Mesenchymal stem cell (in vitro differentiated cells and primary cell): ENCODE measurements around the gene TICAM2.

Experiments
- DNase-seq: peaks from one replicate; pipeline ENCODE4 v3.0.0-alpha.2; 2013
- H2AFZ ChIP-seq: one replicate; pipeline ENCODE4 v1.6.1; 2013; ENCODE audit warnings: low read depth, mild to moderate bottlenecking, control low read depth, inconsistent platforms, low read length, moderate library complexity
- H2AK5ac ChIP-seq: 2 replicates; pipeline ENCODE4 v1.6.1; 2013; ENCODE audit warnings: low read length, moderate library complexity, mild to moderate bottlenecking, inconsistent platforms; ENCODE audit not compliant: severe bottlenecking
- H2BK120ac ChIP-seq: one replicate; pipeline ENCODE4 v1.6.1; 2013; ENCODE audit warnings: low read depth, mild to moderate bottlenecking, inconsistent platforms, low read length, moderate library complexity
- H2BK12ac ChIP-seq, 2 experiments: one replicate each; pipeline ENCODE4 v1.6.1; 2013; ENCODE audit warnings: inconsistent platforms in 2 of 2, low read length in 2 of 2, mild to moderate bottlenecking in 2 of 2, moderate library complexity in 2 of 2, control low read depth in 1 of 2
- H2BK15ac ChIP-seq: one replicate; pipeline ENCODE4 v1.6.1; 2013; ENCODE audit warnings: mild to moderate bottlenecking, low read depth, inconsistent platforms; ENCODE audit not compliant: poor library complexity, severe bottlenecking
- H2BK5ac ChIP-seq: 2 replicates; pipeline ENCODE4 v1.6.1; 2013; ENCODE audit warnings: low read depth, mild to moderate bottlenecking, low read length, control low read depth, inconsistent platforms; ENCODE audit not compliant: poor library complexity, severe bottlenecking
- H3K14ac ChIP-seq, 2 experiments: one replicate each; pipeline ENCODE4 v1.6.1; 2013; ENCODE audit warnings: inconsistent platforms in 2 of 2, low read length in 2 of 2, control low read depth in 1 of 2, mild to moderate bottlenecking in 1 of 2, moderate library complexity in 1 of 2
- H3K18ac ChIP-seq, 2 experiments: one replicate each; pipeline ENCODE4 v1.6.1; 2013; ENCODE audit warnings: inconsistent platforms in 2 of 2, low read length in 2 of 2, control low read depth in 1 of 2, low read depth in 1 of 2, mild to moderate bottlenecking in 1 of 2
- H3K23ac ChIP-seq, 2 experiments: one replicate each; pipeline ENCODE4 v1.6.1; 2013; ENCODE audit warnings: inconsistent platforms in 2 of 2, low read length in 2 of 2, mild to moderate bottlenecking in 2 of 2, moderate library complexity in 2 of 2, control low read depth in 1 of 2
- H3K27ac ChIP-seq: 2 replicates; pipeline ENCODE4 v1.5.1; 2013; ENCODE audit warnings: mild to moderate bottlenecking, moderate library complexity, low read length, control low read depth, inconsistent platforms; ENCODE audit not compliant: poor library complexity, severe bottlenecking
- H3K27me3 ChIP-seq, 2 experiments: 2 replicates each; pipeline versions ENCODE4 v1.6.1 to v1.7.0; 2013; ENCODE audit warnings: low read length in 2 of 2, mild to moderate bottlenecking in 2 of 2, moderate library complexity in 2 of 2, control low read depth in 1 of 2, inconsistent platforms in 1 of 2; ENCODE audit not compliant: control insufficient read depth in 1 of 2, insufficient read depth in 1 of 2
- H3K36me3 ChIP-seq, 2 experiments: 2 replicates each; pipeline versions ENCODE4 v1.6.1 to v1.7.0; 2013; ENCODE audit warnings: low read length in 2 of 2, control low read depth in 1 of 2, inconsistent platforms in 1 of 2, low read depth in 1 of 2, mild to moderate bottlenecking in 1 of 2; ENCODE audit not compliant: insufficient read depth in 2 of 2, control insufficient read depth in 1 of 2
- H3K4ac ChIP-seq, 2 experiments: one replicate each; pipeline ENCODE4 v1.6.1; 2013; ENCODE audit warnings: inconsistent platforms in 2 of 2, low read length in 2 of 2, mild to moderate bottlenecking in 2 of 2, moderate library complexity in 2 of 2, control low read depth in 1 of 2, low read depth in 1 of 2
- H3K4me1 ChIP-seq: 2 replicates; pipeline ENCODE4 v1.6.1; 2013; ENCODE audit warnings: low read depth, low read length, control low read depth; ENCODE audit not compliant: control insufficient read depth, insufficient read depth
- H3K4me2 ChIP-seq: 2 replicates; pipeline ENCODE4 v1.6.1; 2013; ENCODE audit warnings: low read length, mild to moderate bottlenecking, inconsistent platforms; ENCODE audit not compliant: poor library complexity, severe bottlenecking
- H3K4me3 ChIP-seq, 2 experiments: 2 replicates each; pipeline versions ENCODE4 v1.5.1 to v1.7.0; 2013; ENCODE audit warnings: low read length in 2 of 2, mild to moderate bottlenecking in 2 of 2, control low read depth in 1 of 2, low read depth in 1 of 2; ENCODE audit not compliant: insufficient read depth in 1 of 2
- H3K79me1 ChIP-seq: replicated peaks from 2 replicates; pipeline ENCODE4 v1.6.1; 2013; ENCODE audit warnings: mild to moderate bottlenecking, control low read depth, low read length, inconsistent platforms; ENCODE audit not compliant: poor library complexity, severe bottlenecking
- H3K9ac ChIP-seq: 2 replicates; pipeline ENCODE4 v1.7.0; 2013; ENCODE audit warnings: mild to moderate bottlenecking, low read length, moderate library complexity
- H3K9me3 ChIP-seq: 2 replicates; pipeline ENCODE4 v1.7.0; 2013; ENCODE audit warnings: mild to moderate bottlenecking, low read length; ENCODE audit not compliant: control insufficient read depth
- H4K8ac ChIP-seq: one replicate; pipeline ENCODE4 v1.6.1; 2013; ENCODE audit warnings: inconsistent platforms, mild to moderate bottlenecking, low read length, moderate library complexity
- H4K91ac ChIP-seq: one replicate; pipeline ENCODE4 v1.6.1; 2013; ENCODE audit warnings: mild to moderate bottlenecking, low read length, inconsistent platforms
- WGBS: methylation state at CpG from one replicate; pipeline ENCODE4 v1.1.7; 2013; ENCODE audit warnings: mixed read lengths; 5-methylcytosine and 5-hydroxymethylcytosine counted together

The TICAM2 gene

DNA sequence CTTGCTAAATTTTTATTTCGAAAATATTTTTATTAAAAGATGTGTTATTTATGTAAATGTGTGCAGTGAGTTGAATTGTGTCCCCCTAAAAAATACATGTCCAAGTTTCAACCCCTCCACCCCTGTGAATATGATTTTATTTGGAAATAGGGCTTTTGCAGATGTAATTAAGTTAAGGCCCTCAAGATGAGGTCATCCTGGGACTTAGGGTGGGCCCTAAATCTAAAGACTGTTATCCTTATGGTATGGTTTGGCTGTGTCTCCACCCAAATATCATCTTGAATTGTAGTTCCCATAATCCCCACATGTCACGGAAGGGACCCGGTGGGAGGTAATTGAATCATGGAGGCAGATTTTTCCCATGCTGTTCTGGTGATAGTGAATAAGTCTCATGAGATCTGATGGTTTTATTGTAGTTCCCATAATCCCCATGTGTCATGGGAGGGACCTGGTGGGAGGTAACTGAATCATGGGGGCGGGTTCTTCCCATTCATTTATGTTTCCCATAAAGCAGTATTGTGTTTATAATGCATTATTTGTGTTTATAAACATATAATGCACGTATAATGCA is 25.1 kb upstream of the TICAM2 start:
- WGBS, result 93% methylated on average over 2 of the region's 5 CpGs
- Histone ChIP-seq H3K4me2 (no peak overlapping the region), H4K91ac (no peak overlapping the region), H3K4ac (no peak overlapping the region), H3K36me3 (peaks cover 0 to under 1% of the 10 kb centered on the region in 2 experiments), H3K79me1 (no peaks in the 10 kb centered on the region), H3K4me3 (no peak overlapping the region), H2BK12ac (no peak overlapping the region), H3K4me1 (peaks cover 4% of the 10 kb centered on the region), H3K18ac (no peak overlapping the region), H3K27ac (no peak overlapping the region), H2BK120ac (no peak overlapping the region), H2BK15ac (no peak overlapping the region), H3K14ac (no peak overlapping the region), H3K23ac (no peak overlapping the region), H2AFZ (no peak overlapping the region), H3K9ac (peak overlapping the region; percentile 96), H2BK5ac (no peak overlapping the region), H3K9me3 (no peaks in the 10 kb centered on the region), H2AK5ac (no peak overlapping the region), H4K8ac (no peak overlapping the region), H3K27me3 (no peaks in the 10 kb centered on the region)
- DNase-seq, result no peak

DNA sequence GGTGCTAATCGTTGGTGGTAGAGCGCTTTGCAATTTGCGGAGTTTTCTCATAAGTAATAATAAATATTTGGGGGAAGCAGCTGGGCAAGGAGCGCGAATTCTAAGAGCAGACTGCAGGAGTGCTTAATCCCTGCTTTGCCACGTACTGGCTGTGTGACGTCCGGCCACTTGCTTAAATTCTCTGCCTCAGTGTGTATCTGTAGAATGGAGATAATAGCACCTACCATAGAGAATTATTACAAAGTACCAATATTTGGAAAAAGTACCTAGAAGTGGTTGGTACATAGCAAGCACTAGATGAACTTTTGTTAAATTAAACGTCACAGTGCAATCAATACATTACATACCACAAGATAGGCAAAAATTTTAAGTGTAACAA is 24.2 kb upstream of the TICAM2 start:
- no peaks in the 10 kb centered on the region for H3K9me3 ChIP-seq
- H2BK15ac ChIP-seq, result no peak overlapping the region
- H2BK12ac ChIP-seq, result no peak overlapping the region
- no peak overlapping the region for H2BK120ac ChIP-seq
- 6% methylated on average over 6 of the region's 9 CpGs for WGBS
- no peak overlapping the region for H3K23ac ChIP-seq
- H3K79me1 ChIP-seq, result no peaks in the 10 kb centered on the region
- peak overlapping the region; percentile 27 for H4K8ac ChIP-seq
- H2BK5ac ChIP-seq, result no peak overlapping the region
- no peak overlapping the region for H2AK5ac ChIP-seq
- H3K4ac ChIP-seq, result no peak overlapping the region
- H3K27me3 ChIP-seq, result no peaks in the 10 kb centered on the region
- no peak overlapping the region for H3K14ac ChIP-seq
- no peak overlapping the region for H2AFZ ChIP-seq
- H3K4me3 ChIP-seq, result peak overlapping the region; percentile 67 to 92
- H3K4me2 ChIP-seq, result peak overlapping the region; percentile 76
- H3K36me3 ChIP-seq, result peaks cover 0 to 7% of the 10 kb centered on the region in 2 experiments
- no peak for DNase-seq
- H3K4me1 ChIP-seq, result peaks cover 4% of the 10 kb centered on the region
- no peak overlapping the region for H4K91ac ChIP-seq
- peak overlapping the region; percentile 80 for H3K27ac ChIP-seq
- peak overlapping the region; percentile 34 to 84 for H3K18ac ChIP-seq
- H3K9ac ChIP-seq, result peak overlapping the region; percentile 96

DNA sequence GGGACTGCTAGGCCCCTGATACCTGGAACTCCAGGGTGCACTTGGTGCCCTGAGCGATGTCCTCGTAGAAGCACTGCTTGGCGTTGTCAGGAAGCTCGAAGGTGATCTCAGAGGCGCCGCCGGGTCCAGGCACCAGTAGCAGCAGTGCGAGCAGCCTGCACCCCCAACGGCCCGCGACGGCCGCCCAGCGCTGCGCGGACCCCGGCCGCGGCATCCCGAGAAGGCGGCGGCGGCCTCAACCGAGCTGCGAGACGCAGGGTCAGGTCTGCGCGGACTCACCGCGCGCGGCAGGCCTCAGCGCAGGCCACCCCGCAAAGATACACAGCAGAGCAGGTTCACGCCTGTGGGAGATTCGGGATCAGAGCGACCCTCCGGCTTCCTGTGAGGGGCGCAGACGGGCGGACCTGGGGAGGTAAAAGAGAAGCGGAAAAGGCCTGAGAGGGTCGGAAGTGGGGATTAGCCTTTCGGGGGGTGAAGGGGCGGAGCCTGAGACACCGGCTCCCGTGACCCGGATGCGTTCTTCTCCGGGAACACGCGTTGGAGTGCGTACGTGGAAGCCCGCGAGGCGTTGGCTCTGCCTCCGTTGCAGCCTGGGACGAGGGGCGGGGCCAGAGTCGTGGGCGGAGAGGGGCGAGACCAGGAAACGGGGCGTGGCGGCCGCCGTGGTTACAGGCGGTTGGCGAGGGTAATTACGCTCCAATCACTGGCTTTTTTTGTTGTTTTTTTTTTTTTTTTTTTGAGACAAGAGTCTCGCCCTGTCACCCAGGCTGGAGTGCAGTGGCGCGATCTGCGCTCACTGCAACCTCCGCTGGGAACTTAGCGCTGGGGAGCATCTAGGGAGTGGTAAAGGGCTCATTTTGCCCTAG is 23.5 kb upstream of the TICAM2 start, which contains the start of gene TMED7:
TMED7 (minus strand) TSS at position 458 of the 866 bp plus-strand sequence; CDS start at position 214, 244 bp downstream.
- peak within 1 kb of the TSS in 1 of 2 experiments; percentile 8 for H2BK12ac ChIP-seq
- under 1% methylated on average over 76 of the region's 77 CpGs for WGBS
- H3K27ac ChIP-seq, result peak within 1 kb of the TSS; percentile 92
- H2BK120ac ChIP-seq, result peak within 1 kb of the TSS; percentile 89
- peak within 1 kb of the TSS; percentile 10 for H2AK5ac ChIP-seq
- H3K27me3 ChIP-seq, result no peaks in the 10 kb centered on the region
- peaks cover 0 to 9% of the 10 kb centered on the region in 2 experiments for H3K36me3 ChIP-seq
- H2BK15ac ChIP-seq, result peak within 1 kb of the TSS; percentile 92
- peak within 1 kb of the TSS; percentile 96 for H3K9ac ChIP-seq
- H3K23ac ChIP-seq, result peak within 1 kb of the TSS; percentile 14 to 37
- peak within 1 kb of the TSS; percentile 62 to 89 for H3K4ac ChIP-seq
- H3K4me1 ChIP-seq, result peaks cover 4% of the 10 kb centered on the region
- peak within 1 kb of the TSS; percentile 97 to 100 for H3K18ac ChIP-seq
- peak within 1 kb of the TSS; percentile 63 for H2BK5ac ChIP-seq
- H3K79me1 ChIP-seq, result no peaks in the 10 kb centered on the region
- no peaks in the 10 kb centered on the region for H3K9me3 ChIP-seq
- H3K14ac ChIP-seq, result peak within 1 kb of the TSS in 1 of 2 experiments; percentile 98
- H4K91ac ChIP-seq, result peak within 1 kb of the TSS; percentile 99
- H3K4me2 ChIP-seq, result peak within 1 kb of the TSS; percentile 88
- DNase-seq, result peak; percentile 98
- H4K8ac ChIP-seq, result peak within 1 kb of the TSS; percentile 99
- H3K4me3 ChIP-seq, result peak within 1 kb of the TSS; percentile 92 to 98
- H2AFZ ChIP-seq, result peak within 1 kb of the TSS; percentile 94

DNA sequence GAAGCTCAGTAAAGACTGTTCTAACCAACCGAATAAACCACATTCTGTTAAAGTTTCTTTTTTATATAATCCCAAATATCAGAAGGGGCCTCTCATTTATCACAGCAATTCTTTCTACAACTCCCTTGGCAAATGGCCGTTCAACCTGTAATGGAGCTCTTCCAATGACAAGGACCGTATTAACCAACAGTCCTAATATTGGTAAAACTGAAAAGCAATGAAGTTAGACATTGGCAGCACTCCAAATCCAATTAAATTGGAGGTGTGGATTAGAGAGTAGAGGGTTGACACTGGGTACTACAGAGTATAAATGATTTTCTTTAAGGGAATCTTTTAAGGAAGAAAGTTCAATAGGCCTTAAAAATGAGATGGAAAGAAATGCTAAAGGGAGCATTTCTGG is 22.7 kb upstream of the TICAM2 start:
- H3K79me1 ChIP-seq, result no peaks in the 10 kb centered on the region
- H2BK15ac ChIP-seq, result no peak overlapping the region
- H4K8ac ChIP-seq, result no peak overlapping the region
- H3K4me3 ChIP-seq, result peak overlapping the region in 1 of 2 experiments; percentile 92
- no peaks in the 10 kb centered on the region for H3K9me3 ChIP-seq
- peak; percentile 24 for DNase-seq
- no peak overlapping the region for H3K14ac ChIP-seq
- H2BK5ac ChIP-seq, result no peak overlapping the region
- peak overlapping the region; percentile 88 for H3K4me2 ChIP-seq
- H4K91ac ChIP-seq, result no peak overlapping the region
- H3K27ac ChIP-seq, result no peak overlapping the region
- no peak overlapping the region for H2AFZ ChIP-seq
- 81% methylated on average over 1 of the region's 3 CpGs for WGBS
- H3K23ac ChIP-seq, result no peak overlapping the region
- no peak overlapping the region for H3K18ac ChIP-seq
- peak overlapping the region; percentile 96 for H3K9ac ChIP-seq
- H3K4ac ChIP-seq, result no peak overlapping the region
- H2BK12ac ChIP-seq, result no peak overlapping the region
- H2BK120ac ChIP-seq, result no peak overlapping the region
- H3K4me1 ChIP-seq, result peaks cover 4% of the 10 kb centered on the region
- no peak overlapping the region for H2AK5ac ChIP-seq
- H3K27me3 ChIP-seq, result no peaks in the 10 kb centered on the region
- H3K36me3 ChIP-seq, result peaks cover 0 to 15% of the 10 kb centered on the region in 2 experiments
